ENCODE data around the gene POPDC3.

POPDC3 gene

DNA sequence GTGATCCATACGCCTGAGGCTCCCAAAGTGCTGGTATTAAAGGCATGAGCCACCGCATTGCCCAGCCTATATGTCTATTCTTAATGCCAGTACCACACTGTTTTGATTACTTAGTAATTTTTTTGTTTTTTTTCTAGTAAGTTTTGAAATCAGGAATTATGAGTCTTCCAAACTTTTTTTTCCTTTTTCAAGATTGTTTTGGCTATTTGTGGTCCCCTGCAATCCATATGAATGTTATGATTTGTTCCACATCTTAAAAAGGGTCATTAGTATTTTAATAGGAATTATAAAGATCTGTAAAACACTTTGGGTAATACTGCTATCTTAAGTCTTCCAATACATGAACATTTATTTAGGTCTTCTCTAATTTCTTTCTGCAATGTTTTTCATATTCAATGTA lies 6.8 kb upstream of the POPDC3 start:
- no peaks in the 10 kb centered on the region for H3K36me3 ChIP-seq (ENCODE audit: low read depth)
- H3K27ac ChIP-seq (ENCODE audit: poor library complexity, severe bottlenecking) = no peak overlapping the region
- no peaks in the 10 kb centered on the region for H3K4me1 ChIP-seq (ENCODE audit: insufficient read depth, poor library complexity, severe bottlenecking)
- no peaks in the 10 kb centered on the region for H3K9me3 ChIP-seq (ENCODE audit: severe bottlenecking)
- H3K4me3 ChIP-seq (ENCODE audit: severe bottlenecking) = no peak overlapping the region
- TF ChIP-seq, protein P1, sequence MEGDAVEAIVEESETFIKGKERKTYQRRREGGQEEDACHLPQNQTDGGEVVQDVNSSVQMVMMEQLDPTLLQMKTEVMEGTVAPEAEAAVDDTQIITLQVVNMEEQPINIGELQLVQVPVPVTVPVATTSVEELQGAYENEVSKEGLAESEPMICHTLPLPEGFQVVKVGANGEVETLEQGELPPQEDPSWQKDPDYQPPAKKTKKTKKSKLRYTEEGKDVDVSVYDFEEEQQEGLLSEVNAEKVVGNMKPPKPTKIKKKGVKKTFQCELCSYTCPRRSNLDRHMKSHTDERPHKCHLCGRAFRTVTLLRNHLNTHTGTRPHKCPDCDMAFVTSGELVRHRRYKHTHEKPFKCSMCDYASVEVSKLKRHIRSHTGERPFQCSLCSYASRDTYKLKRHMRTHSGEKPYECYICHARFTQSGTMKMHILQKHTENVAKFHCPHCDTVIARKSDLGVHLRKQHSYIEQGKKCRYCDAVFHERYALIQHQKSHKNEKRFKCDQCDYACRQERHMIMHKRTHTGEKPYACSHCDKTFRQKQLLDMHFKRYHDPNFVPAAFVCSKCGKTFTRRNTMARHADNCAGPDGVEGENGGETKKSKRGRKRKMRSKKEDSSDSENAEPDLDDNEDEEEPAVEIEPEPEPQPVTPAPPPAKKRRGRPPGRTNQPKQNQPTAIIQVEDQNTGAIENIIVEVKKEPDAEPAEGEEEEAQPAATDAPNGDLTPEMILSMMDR (IDR thresholded peaks at IDR 0.05; ENCODE audit: poor library complexity, severe bottlenecking) = no peak
- no peak for ATAC-seq (ENCODE audit: low read depth)
- H3K27me3 ChIP-seq (ENCODE audit: insufficient read depth, poor library complexity, severe bottlenecking) = no peaks in the 10 kb centered on the region
- no peak for DNase-seq (ENCODE audit: low spot score)

DNA sequence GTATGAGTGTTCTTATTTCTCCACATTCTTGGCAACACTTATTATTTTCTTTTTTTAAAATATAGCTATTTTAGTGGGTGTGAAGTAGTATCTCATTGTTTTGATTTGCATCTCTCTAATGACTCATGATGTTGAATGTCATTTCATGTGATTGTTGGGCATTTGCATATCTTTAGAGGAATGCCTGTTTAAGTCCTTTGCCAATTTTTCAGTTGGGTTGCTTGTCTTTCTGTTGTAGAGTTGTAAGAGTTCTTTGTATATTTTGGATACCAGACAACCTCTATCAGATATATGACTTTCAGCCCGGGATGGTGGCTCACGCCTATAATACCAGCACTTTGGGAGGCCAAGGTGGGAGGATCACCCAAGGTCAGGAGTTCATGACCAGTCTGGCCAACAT lies 5.1 kb upstream of the POPDC3 start:
- ATAC-seq (ENCODE audit: low read depth) (no peak), DNase-seq (ENCODE audit: low spot score) (no peak)
- Histone ChIP-seq H3K4me3 (ENCODE audit: severe bottlenecking) (no peak overlapping the region), H3K36me3 (ENCODE audit: low read depth) (no peaks in the 10 kb centered on the region), H3K27me3 (ENCODE audit: insufficient read depth, poor library complexity, severe bottlenecking) (no peaks in the 10 kb centered on the region), H3K4me1 (ENCODE audit: insufficient read depth, poor library complexity, severe bottlenecking) (peaks cover 4% of the 10 kb centered on the region), H3K27ac (ENCODE audit: poor library complexity, severe bottlenecking) (no peak overlapping the region), H3K9me3 (ENCODE audit: severe bottlenecking) (no peaks in the 10 kb centered on the region)
- TF ChIP-seq, protein P1 (IDR thresholded peaks at IDR 0.05; ENCODE audit: poor library complexity, severe bottlenecking) = no peak

DNA sequence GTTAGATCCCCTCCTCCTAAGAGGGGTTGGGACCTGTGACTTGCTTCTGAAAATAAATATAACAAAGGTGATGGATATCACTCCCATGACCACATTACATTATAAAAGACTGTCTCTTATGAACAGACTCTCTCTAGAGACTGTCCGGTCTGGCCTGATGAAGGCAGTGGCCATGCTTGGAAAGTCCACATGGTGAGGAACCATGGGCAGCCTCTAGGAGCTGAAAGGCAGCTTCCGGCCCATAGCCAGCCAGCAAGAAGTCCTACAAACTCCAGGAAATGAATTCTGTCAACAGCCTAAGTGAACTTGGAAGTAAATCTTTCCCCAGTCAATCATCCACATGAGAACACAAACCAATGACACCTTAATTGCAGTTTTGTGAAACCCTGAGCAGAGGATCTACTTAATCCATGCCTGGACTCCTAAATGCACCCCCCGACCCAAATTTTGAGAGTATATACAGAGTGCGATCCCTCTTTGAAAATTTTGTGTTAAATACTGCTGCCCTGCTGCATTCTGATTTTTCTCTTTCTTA lies 2.2 kb upstream of the POPDC3 start:
- no peaks in the 10 kb centered on the region for H3K9me3 ChIP-seq (ENCODE audit: severe bottlenecking)

DNA sequence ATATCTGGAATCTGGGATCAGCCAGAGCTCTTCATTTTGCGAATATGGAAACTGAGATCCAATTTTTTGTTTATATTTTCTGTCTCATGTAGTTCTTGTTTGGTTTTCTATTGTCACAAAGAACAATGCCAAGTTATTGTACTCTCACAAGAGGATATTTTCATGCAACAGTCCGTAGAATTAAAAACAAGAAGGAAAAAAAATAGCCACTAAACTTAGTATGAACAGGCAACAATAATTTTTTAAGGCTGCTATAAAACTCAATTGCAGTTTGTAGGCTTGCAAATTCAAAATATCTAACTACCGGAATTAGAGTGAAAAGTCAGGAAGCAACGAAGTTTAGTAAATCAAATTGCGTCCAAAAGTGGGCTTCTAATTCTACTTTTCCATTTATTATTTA lies 1.2 kb downstream of the POPDC3 start:
- Histone ChIP-seq H3K4me3 (ENCODE audit: severe bottlenecking) (peak overlapping the region; percentile 40), H3K27ac (ENCODE audit: poor library complexity, severe bottlenecking) (peak overlapping the region; percentile 75), H3K4me1 (ENCODE audit: insufficient read depth, poor library complexity, severe bottlenecking) (peaks cover 30% of the 10 kb centered on the region), H3K36me3 (ENCODE audit: low read depth) (no peaks in the 10 kb centered on the region), H3K27me3 (ENCODE audit: insufficient read depth, poor library complexity, severe bottlenecking) (no peaks in the 10 kb centered on the region), H3K9me3 (ENCODE audit: severe bottlenecking) (no peaks in the 10 kb centered on the region)
- DNase-seq (ENCODE audit: low spot score) (no peak), ATAC-seq (ENCODE audit: low read depth) (no peak)
- TF ChIP-seq, protein P1 (IDR thresholded peaks at IDR 0.05; ENCODE audit: poor library complexity, severe bottlenecking) = no peak

More for the DNA sequence above, 2.2 kb upstream of the POPDC3 start:
- Histone ChIP-seq H3K4me3 (ENCODE audit: severe bottlenecking) (no peak overlapping the region), H3K4me1 (ENCODE audit: insufficient read depth, poor library complexity, severe bottlenecking) (peaks cover 15% of the 10 kb centered on the region), H3K27ac (ENCODE audit: poor library complexity, severe bottlenecking) (no peak overlapping the region), H3K27me3 (ENCODE audit: insufficient read depth, poor library complexity, severe bottlenecking) (no peaks in the 10 kb centered on the region), H3K36me3 (ENCODE audit: low read depth) (no peaks in the 10 kb centered on the region)
- TF ChIP-seq, protein P1 (IDR thresholded peaks at IDR 0.05; ENCODE audit: poor library complexity, severe bottlenecking) = no peak
- ATAC-seq (ENCODE audit: low read depth) (no peak), DNase-seq (ENCODE audit: low spot score) (no peak)

DNA sequence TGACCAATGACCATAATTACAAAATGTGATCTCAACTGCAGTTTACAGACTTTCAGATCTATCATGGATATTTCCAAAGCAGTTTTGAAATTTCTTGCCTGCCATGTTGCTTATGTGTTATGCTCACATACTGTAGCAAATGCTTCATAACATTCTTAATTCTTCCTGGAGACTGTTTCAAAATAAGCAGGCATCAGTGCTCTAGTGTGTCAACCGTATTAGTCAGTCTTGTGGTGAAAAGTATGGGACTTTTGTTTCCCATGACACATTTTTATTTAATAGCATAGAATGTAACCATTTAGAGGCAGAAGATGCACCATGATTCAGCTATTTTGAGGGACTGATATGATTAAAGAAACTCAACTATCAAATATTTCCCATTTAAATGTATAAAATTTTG lies 1.7 kb downstream of the POPDC3 start:
- Histone ChIP-seq H3K4me1 (ENCODE audit: insufficient read depth, poor library complexity, severe bottlenecking) (peaks cover 30% of the 10 kb centered on the region), H3K36me3 (ENCODE audit: low read depth) (no peaks in the 10 kb centered on the region), H3K9me3 (ENCODE audit: severe bottlenecking) (no peaks in the 10 kb centered on the region), H3K27ac (ENCODE audit: poor library complexity, severe bottlenecking) (peak overlapping the region; percentile 75), H3K27me3 (ENCODE audit: insufficient read depth, poor library complexity, severe bottlenecking) (no peaks in the 10 kb centered on the region), H3K4me3 (ENCODE audit: severe bottlenecking) (no peak overlapping the region)
- TF ChIP-seq, protein P1 (IDR thresholded peaks at IDR 0.05; ENCODE audit: poor library complexity, severe bottlenecking) = no peak
- peak; percentile 57 for ATAC-seq (ENCODE audit: low read depth)
- no peak for DNase-seq (ENCODE audit: low spot score)
